A673 (cell line): Measurements from ENCODE around the gene PLVAP. TPM values are rescaled to one million over a fixed set of nuclear protein-coding genes. Genes with fewer than 3 reads are reported as not detected.
A peak's percentile ranks its signal among the peaks of the same experiment; 100 is the strongest.

ENCODE experiments used
- BruUV-seq: library from RNA; stranded (reverse); fragments of 400-500 nt; replicated peaks from 2 replicates; lab custom pipeline; 2021; lab: Mats Ljungman, UMichigan
- CTCF ChIA-PET: fragments of 300-600 bp; sonication (Branson Sonifier 250); formaldehyde crosslinking; loops from one replicate; lab custom pipeline; 2022; ENCODE audit warnings: antibody characterized with exemption; lab: Charles Lee
- POLR2A ChIA-PET: fragments of 300-600 bp; sonication (Branson Sonifier 250); formaldehyde crosslinking; loops from one replicate; lab custom pipeline; 2022; ENCODE audit warnings: antibody characterized with exemption; ENCODE audit not compliant: low non-redundant PET; lab: Charles Lee
- DNase-seq: peaks from one replicate; pipeline ENCODE4 v3.0.0-alpha.2; 2015; ENCODE audit warnings: low spot score
- H3K27ac ChIP-seq: fragments of 200-600 bp; sonication (generic); 2 replicates; pipeline ENCODE4 v1.5.1; 2016; ENCODE audit warnings: mixed run types, low read depth, mild to moderate bottlenecking, mixed read lengths, antibody characterized with exemption, low read length; ENCODE audit not compliant: poor library complexity, severe bottlenecking
- H3K27me3 ChIP-seq: fragments of 200-600 bp; sonication (generic); replicated peaks from 2 replicates; pipeline ENCODE4 v1.6.1; 2017; ENCODE audit warnings: mixed run types, low read depth, mild to moderate bottlenecking, mixed read lengths, antibody characterized with exemption, low read length; ENCODE audit not compliant: insufficient read depth, poor library complexity
- H3K36me3 ChIP-seq: fragments of 200-600 bp; sonication (generic); 2 replicates; pipeline ENCODE4 v1.6.1; 2016; ENCODE audit warnings: mixed run types, mild to moderate bottlenecking, mixed read lengths, antibody characterized with exemption, low read length; ENCODE audit not compliant: insufficient read depth, poor library complexity, severe bottlenecking
- H3K4me1 ChIP-seq: fragments of 200-600 bp; sonication (generic); 2 replicates; pipeline ENCODE4 v1.6.1; 2017; ENCODE audit warnings: mixed run types, mild to moderate bottlenecking, mixed read lengths, antibody characterized with exemption, low read length; ENCODE audit not compliant: insufficient read depth, poor library complexity, severe bottlenecking
- H3K4me3 ChIP-seq: fragments of 200-600 bp; sonication (generic); 2 replicates; pipeline ENCODE4 v1.5.1; 2016; ENCODE audit warnings: low read depth, mixed run types, mild to moderate bottlenecking, mixed read lengths, low read length; ENCODE audit not compliant: poor library complexity, severe bottlenecking
- H3K9me3 ChIP-seq: fragments of 200-600 bp; sonication (generic); 2 replicates; pipeline ENCODE4 v1.6.1; 2016; ENCODE audit warnings: mixed run types, low read depth, mild to moderate bottlenecking, mixed read lengths, antibody characterized with exemption, low read length; ENCODE audit not compliant: poor library complexity, severe bottlenecking
- EZH2 ChIP-seq: fragments of 200-600 bp; sonication (generic); IDR thresholded peaks from 2 replicates; pipeline ENCODE4 v1.6.1; 2017; ENCODE audit warnings: borderline replicate concordance, low read depth, mild to moderate bottlenecking, mixed read lengths, antibody characterized with exemption, low read length; ENCODE audit not compliant: poor library complexity, severe bottlenecking
- intact Hi-C: fragments of 100-400 bp; cut with micrococcal nuclease; formaldehyde crosslinking; loops from one replicate; pipeline ENCODE4 v1.10.0; 2022; ENCODE audit not compliant: unreplicated experiment
- total RNA-seq: library from RNA; stranded (reverse); gene quantifications from 2 replicates; pipeline ENCODE4 v1.2.3, GENCODE V29; 2021
- TF ChIP-seq, protein P1 (sequence below): fragments of 300-800, 200-600 bp; sonication (generic); conservative IDR thresholded peaks from 2 replicates; pipeline ENCODE4 v1.5.1; 2017; ENCODE audit warnings: low read depth, mild to moderate bottlenecking, antibody characterized with exemption, low read length, moderate library complexity, mixed read lengths

PLVAP gene
- total RNA-seq, 1 experiment from 2014 or later: 0.24 TPM

DNA sequence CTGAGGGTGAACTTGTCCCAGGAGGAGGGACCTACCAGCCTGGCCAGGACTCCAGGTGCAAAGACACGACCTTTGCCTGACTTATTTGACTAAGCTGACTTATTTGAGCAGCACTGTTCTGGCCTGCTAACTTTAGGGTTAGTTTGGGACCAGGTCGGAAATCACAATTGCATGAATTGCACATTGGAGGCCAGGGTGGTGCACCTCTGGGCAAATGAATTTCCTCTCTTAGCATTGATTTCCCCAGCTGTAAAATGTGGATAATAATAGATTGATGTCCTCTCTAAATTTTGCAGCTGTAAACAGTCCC is 29.7 kb upstream of the PLVAP start:
- H3K36me3 ChIP-seq: no peaks in the 10 kb centered on the region
- DNase-seq: no peak
- POLR2A ChIA-PET: no interaction called here
- no TSS peak for BruUV-seq
- no peak overlapping the region for H3K27ac ChIP-seq
- CTCF ChIA-PET: no interaction called here
- H3K9me3 ChIP-seq: no peaks in the 10 kb centered on the region
- intact Hi-C loops: no loop called here
- H3K27me3 ChIP-seq: no peaks in the 10 kb centered on the region
- no peak overlapping the region for H3K4me3 ChIP-seq
- H3K4me1 ChIP-seq: peaks cover 13% of the 10 kb centered on the region
- TF ChIP-seq, protein P1, sequence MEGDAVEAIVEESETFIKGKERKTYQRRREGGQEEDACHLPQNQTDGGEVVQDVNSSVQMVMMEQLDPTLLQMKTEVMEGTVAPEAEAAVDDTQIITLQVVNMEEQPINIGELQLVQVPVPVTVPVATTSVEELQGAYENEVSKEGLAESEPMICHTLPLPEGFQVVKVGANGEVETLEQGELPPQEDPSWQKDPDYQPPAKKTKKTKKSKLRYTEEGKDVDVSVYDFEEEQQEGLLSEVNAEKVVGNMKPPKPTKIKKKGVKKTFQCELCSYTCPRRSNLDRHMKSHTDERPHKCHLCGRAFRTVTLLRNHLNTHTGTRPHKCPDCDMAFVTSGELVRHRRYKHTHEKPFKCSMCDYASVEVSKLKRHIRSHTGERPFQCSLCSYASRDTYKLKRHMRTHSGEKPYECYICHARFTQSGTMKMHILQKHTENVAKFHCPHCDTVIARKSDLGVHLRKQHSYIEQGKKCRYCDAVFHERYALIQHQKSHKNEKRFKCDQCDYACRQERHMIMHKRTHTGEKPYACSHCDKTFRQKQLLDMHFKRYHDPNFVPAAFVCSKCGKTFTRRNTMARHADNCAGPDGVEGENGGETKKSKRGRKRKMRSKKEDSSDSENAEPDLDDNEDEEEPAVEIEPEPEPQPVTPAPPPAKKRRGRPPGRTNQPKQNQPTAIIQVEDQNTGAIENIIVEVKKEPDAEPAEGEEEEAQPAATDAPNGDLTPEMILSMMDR: no peak
- no peak for TF ChIP-seq EZH2

- ChIA-PET POLR2A (no interaction called here), CTCF (no interaction called here)
- no peaks in the 10 kb centered on the region for H3K27me3 ChIP-seq
- H3K4me1 ChIP-seq: peaks cover 13% of the 10 kb centered on the region
- H3K27ac ChIP-seq: peak overlapping the region; percentile 62
- no peak for DNase-seq
- no TSS peak for BruUV-seq
- H3K36me3 ChIP-seq: no peaks in the 10 kb centered on the region
- TF ChIP-seq EZH2: no peak
- TF ChIP-seq, protein P1: no peak
- H3K9me3 ChIP-seq: no peaks in the 10 kb centered on the region
- intact Hi-C loops: no loop called here
- no peak overlapping the region for H3K4me3 ChIP-seq
Observed at GRCh38 chr19:17406046-17406886, 29.1 kb upstream of the PLVAP start.

GRCh38 chr19:17405250-17406045 is 28.3 kb upstream of the PLVAP start, which contains the start of gene BST2:
TSS of gene BST2 (minus strand) at chr19:17405630. CDS start at chr19:17405575, 55 bp downstream.
- H3K27ac ChIP-seq: peak within 1 kb of the TSS; percentile 62
- intact Hi-C loops: no loop called here
- DNase-seq: peak; percentile 50
- H3K4me1 ChIP-seq: peaks cover 13% of the 10 kb centered on the region
- no peak within 1 kb of the TSS for H3K4me3 ChIP-seq
- no peaks in the 10 kb centered on the region for H3K9me3 ChIP-seq
- no peaks in the 10 kb centered on the region for H3K27me3 ChIP-seq
- ChIA-PET POLR2A (no interaction called here), CTCF (no interaction called here)
- no peaks in the 10 kb centered on the region for H3K36me3 ChIP-seq
- BruUV-seq: no TSS peak
- TF ChIP-seq, protein P1: no peak
- TF ChIP-seq EZH2: no peak
